ENCODE results near the gene CC2D1B. TPM values are rescaled to one million over a fixed set of nuclear protein-coding genes. Genes with fewer than 3 reads are reported as not detected.

The CC2D1B gene
- total RNA-seq, 1 experiment from 2014 or later, result 34.7 TPM

DNA sequence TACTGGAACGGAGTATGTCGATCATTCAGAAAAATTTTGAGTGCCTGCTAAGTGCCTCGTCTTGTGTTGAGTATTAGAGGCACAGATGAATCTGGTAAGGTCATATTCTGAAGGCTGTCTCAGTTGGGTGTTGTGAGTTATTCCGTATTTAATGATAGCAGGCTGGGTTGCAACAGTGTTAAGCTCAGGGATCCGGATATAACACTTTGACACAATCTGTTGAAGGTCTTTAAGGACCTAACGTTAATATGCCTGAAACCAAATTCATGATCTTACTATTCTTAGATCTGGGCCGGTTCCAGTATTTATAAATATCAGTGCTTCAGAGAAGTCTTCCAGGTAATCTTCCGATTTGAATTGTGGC is 39.0 kb upstream of the CC2D1B start:
- no TSS peak for BruUV-seq (replicated peaks)
- POLR2A ChIA-PET (ENCODE audit: low non-redundant PET), result interaction anchor here (1.2 kb wide), 1 partner anchor 350 kb away, joined by 3 read pairs; the partner anchor contains the start of gene TXNDC12
- DNase-seq (ENCODE audit: low spot score), result no peak
- Histone ChIP-seq H3K27me3 (replicated peaks; ENCODE audit: insufficient read depth, low read depth, low read length, poor library complexity) (no peaks in the 10 kb centered on the region), H3K36me3 (ENCODE audit: insufficient read depth, low read length, poor library complexity, severe bottlenecking) (peaks cover 52% of the 10 kb centered on the region), H3K27ac (ENCODE audit: low read depth, low read length, poor library complexity, severe bottlenecking) (peak overlapping the region; percentile 95), H3K9me3 (ENCODE audit: low read depth, low read length, poor library complexity, severe bottlenecking) (no peaks in the 10 kb centered on the region), H3K4me1 (ENCODE audit: insufficient read depth, low read length, poor library complexity, severe bottlenecking) (peaks cover 13% of the 10 kb centered on the region), H3K4me3 (ENCODE audit: low read depth, low read length, poor library complexity, severe bottlenecking) (peak overlapping the region; percentile 83)
- intact Hi-C loops (cut with micrococcal nuclease; ENCODE audit: unreplicated experiment), result no loop called here
- TF ChIP-seq, protein P1, sequence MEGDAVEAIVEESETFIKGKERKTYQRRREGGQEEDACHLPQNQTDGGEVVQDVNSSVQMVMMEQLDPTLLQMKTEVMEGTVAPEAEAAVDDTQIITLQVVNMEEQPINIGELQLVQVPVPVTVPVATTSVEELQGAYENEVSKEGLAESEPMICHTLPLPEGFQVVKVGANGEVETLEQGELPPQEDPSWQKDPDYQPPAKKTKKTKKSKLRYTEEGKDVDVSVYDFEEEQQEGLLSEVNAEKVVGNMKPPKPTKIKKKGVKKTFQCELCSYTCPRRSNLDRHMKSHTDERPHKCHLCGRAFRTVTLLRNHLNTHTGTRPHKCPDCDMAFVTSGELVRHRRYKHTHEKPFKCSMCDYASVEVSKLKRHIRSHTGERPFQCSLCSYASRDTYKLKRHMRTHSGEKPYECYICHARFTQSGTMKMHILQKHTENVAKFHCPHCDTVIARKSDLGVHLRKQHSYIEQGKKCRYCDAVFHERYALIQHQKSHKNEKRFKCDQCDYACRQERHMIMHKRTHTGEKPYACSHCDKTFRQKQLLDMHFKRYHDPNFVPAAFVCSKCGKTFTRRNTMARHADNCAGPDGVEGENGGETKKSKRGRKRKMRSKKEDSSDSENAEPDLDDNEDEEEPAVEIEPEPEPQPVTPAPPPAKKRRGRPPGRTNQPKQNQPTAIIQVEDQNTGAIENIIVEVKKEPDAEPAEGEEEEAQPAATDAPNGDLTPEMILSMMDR (conservative IDR thresholded peaks at IDR 0.05; ENCODE audit: low read depth, low read length), result no peak
- TF ChIP-seq EZH2 (IDR thresholded peaks at IDR 0.05; ENCODE audit: borderline replicate concordance, low read depth, low read length, poor library complexity, severe bottlenecking), result no peak
- CTCF ChIA-PET, result interaction anchor here (0.9 kb wide), 1 partner anchor 281 kb away, joined by 3 read pairs; no protein-coding TSS in a partner anchor

DNA sequence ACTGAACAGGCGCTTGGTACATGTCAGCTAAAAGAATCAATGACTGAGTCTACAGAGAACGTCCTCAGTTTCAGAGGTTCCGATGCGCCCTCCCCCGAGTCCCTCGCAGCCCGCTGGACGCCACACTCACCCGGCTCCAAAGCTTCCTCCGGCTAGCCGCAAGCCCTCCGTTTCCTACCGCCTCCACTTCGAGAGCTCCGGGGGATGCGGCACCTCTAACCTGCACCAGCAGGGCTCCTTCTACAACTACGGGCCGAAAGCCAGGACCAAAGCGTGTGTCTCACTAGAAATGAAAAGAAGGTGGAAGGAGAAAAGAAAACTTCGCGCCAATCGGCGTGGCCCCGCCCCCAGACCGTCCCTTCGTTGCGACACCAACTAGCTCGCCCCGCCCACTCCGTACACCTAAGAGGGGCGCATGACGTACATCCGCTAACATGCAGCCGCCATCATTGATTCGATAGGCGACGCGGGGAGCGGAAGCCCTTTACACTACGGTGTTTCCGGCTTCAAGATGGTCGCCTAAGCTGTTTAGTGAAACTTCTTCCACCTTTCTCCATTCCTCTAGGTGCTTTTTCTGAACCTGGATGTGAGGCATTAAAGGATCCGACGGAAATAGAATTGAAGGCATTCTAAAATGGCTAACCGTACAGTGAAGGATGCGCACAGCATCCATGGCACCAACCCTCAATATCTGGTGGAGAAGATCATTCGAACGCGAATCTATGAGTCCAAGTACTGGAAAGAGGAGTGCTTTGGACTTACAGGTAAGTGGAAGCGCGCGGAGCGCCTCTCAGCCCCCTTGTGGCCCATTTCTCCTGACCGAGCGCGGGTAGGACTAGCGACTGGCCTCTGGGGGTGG is 38.3 kb upstream of the CC2D1B start, which contains the start of the genes ORC1 and PRPF38A:
ORC1 (minus strand) TSS at position 308 of the 859 bp plus-strand sequence. CDS start 2,200 bp downstream, outside the sequence.
PRPF38A (plus strand) TSS at position 487 of the 859 bp plus-strand sequence; CDS start at position 635, 148 bp downstream.
- no peaks in the 10 kb centered on the region for H3K27me3 ChIP-seq (replicated peaks; ENCODE audit: insufficient read depth, low read depth, low read length, poor library complexity)
- peak within 1 kb of the TSS; percentile 95 for H3K27ac ChIP-seq (ENCODE audit: low read depth, low read length, poor library complexity, severe bottlenecking)
- ChIA-PET CTCF (interaction anchor here (0.9 kb wide), 1 partner anchor 282 kb away, joined by 3 read pairs; no protein-coding TSS in a partner anchor), POLR2A (ENCODE audit: low non-redundant PET) (interaction anchor here (0.8 to 1.2 kb wide), 2 partner anchors 149 to 349 kb away, joined by 3 to 10 read pairs; partner anchors contain the start of genes TUT4 and TXNDC12)
- H3K4me3 ChIP-seq (ENCODE audit: low read depth, low read length, poor library complexity, severe bottlenecking), result peak within 1 kb of the TSS; percentile 83
- peaks cover 13% of the 10 kb centered on the region for H3K4me1 ChIP-seq (ENCODE audit: insufficient read depth, low read length, poor library complexity, severe bottlenecking)
- no peak for TF ChIP-seq EZH2 (IDR thresholded peaks at IDR 0.05; ENCODE audit: borderline replicate concordance, low read depth, low read length, poor library complexity, severe bottlenecking)
- TF ChIP-seq, protein P1 (conservative IDR thresholded peaks at IDR 0.05; ENCODE audit: low read depth, low read length), result peak; percentile 38
- H3K9me3 ChIP-seq (ENCODE audit: low read depth, low read length, poor library complexity, severe bottlenecking), result no peaks in the 10 kb centered on the region
- intact Hi-C loops (cut with micrococcal nuclease; ENCODE audit: unreplicated experiment), result no loop called here
- DNase-seq (ENCODE audit: low spot score), result peak; percentile 99
- TSS peak; percentile 72 for BruUV-seq (replicated peaks)
- H3K36me3 ChIP-seq (ENCODE audit: insufficient read depth, low read length, poor library complexity, severe bottlenecking), result peaks cover 51% of the 10 kb centered on the region

DNA sequence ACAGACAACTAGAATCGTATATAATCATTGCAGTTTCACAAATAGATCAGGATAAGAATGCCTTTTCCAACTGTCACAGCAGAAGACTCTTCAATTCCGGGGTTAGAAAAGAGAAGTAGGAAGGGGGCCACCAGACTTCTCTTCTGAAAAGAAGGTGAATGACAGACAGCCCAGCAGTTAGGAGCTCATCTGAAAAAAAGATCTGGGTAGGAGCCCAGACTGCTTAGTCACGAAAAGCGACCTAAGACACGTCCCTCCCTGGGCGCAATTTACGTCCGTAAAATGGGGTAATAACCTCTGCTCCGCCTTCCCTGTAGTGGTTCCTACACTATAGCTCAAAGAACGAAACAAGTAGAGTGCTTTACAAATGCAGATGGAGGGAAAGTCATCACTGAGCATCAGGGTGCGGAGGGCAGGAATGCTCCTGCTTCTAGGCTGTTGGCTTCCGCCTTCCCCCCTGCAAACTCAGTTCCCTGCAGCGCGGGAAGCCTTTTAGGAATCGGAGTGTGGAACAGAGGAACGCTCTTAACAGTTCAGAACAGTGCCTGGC is 37.6 kb upstream of the CC2D1B start:
- Histone ChIP-seq H3K36me3 (ENCODE audit: insufficient read depth, low read length, poor library complexity, severe bottlenecking) (peaks cover 44% of the 10 kb centered on the region), H3K9me3 (ENCODE audit: low read depth, low read length, poor library complexity, severe bottlenecking) (no peaks in the 10 kb centered on the region), H3K4me3 (ENCODE audit: low read depth, low read length, poor library complexity, severe bottlenecking) (peak overlapping the region; percentile 83), H3K4me1 (ENCODE audit: insufficient read depth, low read length, poor library complexity, severe bottlenecking) (peaks cover 13% of the 10 kb centered on the region), H3K27me3 (replicated peaks; ENCODE audit: insufficient read depth, low read depth, low read length, poor library complexity) (no peaks in the 10 kb centered on the region), H3K27ac (ENCODE audit: low read depth, low read length, poor library complexity, severe bottlenecking) (peak overlapping the region; percentile 95)
- intact Hi-C loops (cut with micrococcal nuclease; ENCODE audit: unreplicated experiment), result loop anchor here (1.0 kb wide), 1 partner anchor 283 kb away; no protein-coding TSS in a partner anchor
- DNase-seq (ENCODE audit: low spot score), result peak; percentile 73
- CTCF ChIA-PET, result no interaction called here
- POLR2A ChIA-PET (ENCODE audit: low non-redundant PET), result interaction anchor here (0.6 to 0.8 kb wide), 2 partner anchors 149 to 389 kb away, joined by 3 to 10 read pairs; partner anchors contain the start of gene TUT4
- TF ChIP-seq EZH2 (IDR thresholded peaks at IDR 0.05; ENCODE audit: borderline replicate concordance, low read depth, low read length, poor library complexity, severe bottlenecking), result no peak
- TF ChIP-seq, protein P1 (conservative IDR thresholded peaks at IDR 0.05; ENCODE audit: low read depth, low read length), result no peak
- BruUV-seq (replicated peaks), result TSS peak; percentile 51

Data from A673 (cell line).